ENCODE data around the gene VGLL3.
"Not testable (repeated sequence)": the region's sequence is repeated elsewhere in the genome, so short reads cannot be mapped to it uniquely, and the experiment has no call there.

VGLL3 gene

GRCh38 chr3:86990734-86991481 is at the start of gene VGLL3:
TSS of gene VGLL3 (minus strand) at chr3:86991149. CDS start at chr3:86990743, 406 bp downstream.
- DNase-seq: no peak

DNA sequence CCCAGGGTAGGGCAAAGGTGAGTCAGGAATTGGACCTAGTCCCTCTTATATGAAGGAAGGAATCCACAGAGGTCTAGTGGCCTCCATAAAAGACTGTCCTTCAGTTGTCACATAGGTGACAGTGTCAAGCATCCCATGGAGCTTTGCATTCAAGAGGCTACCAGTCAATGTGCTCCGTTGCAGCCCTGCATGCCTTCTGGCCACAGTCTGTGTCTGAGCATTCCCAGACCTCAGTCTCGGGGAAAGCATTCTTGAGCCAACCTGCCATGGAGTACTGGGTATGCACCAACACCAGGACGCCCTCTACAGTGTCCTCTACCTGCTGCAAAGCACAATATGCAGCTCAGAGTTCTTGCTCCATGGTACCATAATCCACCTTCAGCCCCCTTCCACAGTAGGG is 46.7 kb upstream of the VGLL3 start:
- DNase-seq: no peak

GRCh38 chr3:87036671-87037070 is 45.7 kb upstream of the VGLL3 start:
- DNase-seq: no peak

DNA sequence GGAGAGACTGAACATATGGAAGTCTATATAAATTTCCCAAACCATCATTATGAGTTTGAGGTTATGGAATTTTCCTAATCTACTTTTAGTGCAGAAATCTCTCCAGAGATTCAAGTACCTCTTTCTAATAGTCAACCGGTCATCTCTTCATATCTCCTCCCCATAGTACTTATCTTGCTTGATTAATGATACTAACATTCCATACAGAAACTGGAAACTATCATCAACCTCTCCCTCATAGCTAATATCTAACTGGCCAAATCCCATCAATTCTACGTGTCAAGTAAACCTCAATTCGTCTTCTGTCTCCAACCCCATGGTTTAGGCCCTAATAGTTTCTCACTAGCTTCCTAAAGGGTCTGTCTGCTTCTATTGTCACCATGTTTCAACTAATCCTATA is 44.4 kb upstream of the VGLL3 start:
- DNase-seq: no peak

DNA sequence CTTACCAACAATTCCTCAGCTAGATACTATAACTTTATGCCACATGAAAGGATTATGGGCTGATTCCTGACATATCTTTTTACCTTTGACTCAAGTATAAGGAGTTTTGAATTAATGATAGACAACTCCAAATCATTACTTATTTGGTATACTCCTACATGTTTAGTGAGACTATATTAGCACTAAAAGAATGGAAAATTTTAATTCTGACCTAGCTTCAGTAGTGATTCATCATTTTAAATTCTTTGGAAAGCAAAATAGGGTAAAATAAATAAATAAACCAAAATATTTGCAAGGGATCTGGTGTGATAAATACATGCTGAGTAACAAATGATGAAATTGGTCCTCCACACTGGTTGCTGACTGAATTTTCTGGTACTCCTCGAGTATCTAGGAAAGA is 42.3 kb upstream of the VGLL3 start:
- DNase-seq: no peak

- no peak for DNase-seq
These were observed 35.0 kb upstream of the VGLL3 start for GRCh38 chr3:87025661-87026645.

DNA sequence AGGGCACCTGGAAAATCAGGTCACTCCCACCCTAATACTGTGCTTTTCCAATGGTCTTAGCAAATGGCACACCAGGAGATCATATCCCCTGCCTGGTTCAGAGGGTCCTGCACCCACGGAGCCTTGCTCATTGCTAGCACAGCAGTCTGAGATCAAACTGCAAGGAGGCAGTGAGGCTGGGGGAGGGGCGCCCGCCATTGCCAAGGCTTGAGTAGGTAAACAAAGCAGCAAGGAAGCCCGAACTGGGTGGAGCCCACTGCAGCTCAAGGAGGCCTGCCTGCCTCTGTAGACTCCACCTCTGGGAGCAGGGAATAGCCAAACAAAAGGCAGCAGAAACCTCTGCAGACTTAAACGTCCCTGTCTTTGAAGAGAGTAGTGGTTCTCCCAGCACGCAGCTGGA is 26.4 kb upstream of the VGLL3 start:
- not testable (repeated sequence) for DNase-seq

- no peak for DNase-seq
These were observed 18.3 kb upstream of the VGLL3 start for GRCh38 chr3:87009271-87009670.

- DNase-seq: no peak
These were observed 16.0 kb upstream of the VGLL3 start for GRCh38 chr3:87006844-87007439.

- no peak for DNase-seq
These were observed 13.9 kb upstream of the VGLL3 start for GRCh38 chr3:87004883-87005282.

- DNase-seq: no peak
These were observed 11.4 kb upstream of the VGLL3 start for GRCh38 chr3:87002346-87002745.

DNA sequence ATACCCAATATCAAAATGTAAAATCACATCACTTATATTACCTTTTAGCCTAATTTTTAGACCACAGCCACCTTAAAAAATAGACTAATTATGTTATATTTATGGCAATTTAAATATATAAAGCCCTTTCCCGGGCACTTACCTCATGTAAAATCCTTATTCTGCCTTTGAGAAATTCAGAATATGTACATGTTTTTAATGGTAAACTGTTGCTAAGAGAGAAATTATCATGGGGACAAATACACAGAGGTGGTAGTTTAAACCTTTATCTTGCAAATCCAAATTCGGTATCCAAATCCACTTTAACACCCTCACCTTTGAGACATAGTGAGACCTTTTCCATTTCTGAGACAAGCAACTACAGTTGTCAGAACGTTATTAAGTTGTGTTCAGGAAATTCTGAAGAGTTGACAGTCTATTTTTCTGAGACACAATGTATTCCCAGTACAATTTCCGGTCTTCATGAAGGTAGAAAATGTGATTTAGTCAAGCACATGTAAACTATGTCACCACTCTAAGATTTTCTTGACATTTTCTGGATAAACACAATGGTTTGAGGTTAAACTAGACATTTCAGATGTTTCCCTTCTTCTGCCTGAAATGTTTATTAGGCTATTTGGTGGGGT is 10.6 kb upstream of the VGLL3 start:
- DNase-seq: no peak

DNA sequence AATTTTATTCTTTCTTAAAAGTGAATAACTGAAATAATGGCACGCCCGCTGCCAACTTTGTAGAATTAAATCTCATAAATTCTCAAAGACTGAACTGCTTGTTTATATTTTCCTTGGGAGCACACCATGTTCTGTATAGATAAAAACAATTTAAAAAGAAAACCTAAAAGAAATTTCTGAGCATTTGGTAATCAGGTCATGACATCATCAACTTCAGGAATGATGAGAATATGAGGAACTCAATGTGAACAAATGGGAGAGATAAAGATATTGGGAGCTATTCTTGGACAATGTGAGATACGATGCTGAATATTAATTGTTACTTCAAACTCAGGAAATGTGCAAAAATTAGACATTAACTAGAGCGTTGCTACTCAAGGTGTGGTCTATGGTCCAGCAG is 10.0 kb upstream of the VGLL3 start:
- DNase-seq: no peak

- no peak for DNase-seq
These were observed 7.6 kb upstream of the VGLL3 start for GRCh38 chr3:86998569-86998968.

GRCh38 chr3:86996261-86996955 is 5.5 kb upstream of the VGLL3 start:
- DNase-seq: no peak

DNA sequence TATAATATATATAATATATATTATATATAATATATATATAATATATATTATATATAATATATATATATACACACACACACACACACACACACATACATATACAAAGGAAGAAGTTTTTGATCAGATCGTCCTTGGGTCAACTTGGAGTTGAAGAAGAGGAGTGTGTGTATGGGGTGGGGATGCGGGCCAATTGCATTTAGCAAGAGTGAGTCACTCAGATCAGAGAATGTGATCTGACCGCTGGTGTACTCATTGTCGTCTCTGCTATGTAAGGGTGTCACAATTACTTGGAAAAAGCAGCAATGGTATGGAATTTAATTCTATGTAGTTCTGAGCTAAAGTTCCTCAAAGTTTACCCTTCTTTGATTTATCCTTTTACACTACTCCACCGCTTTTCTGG is 4.6 kb upstream of the VGLL3 start:
- DNase-seq: no peak

- DNase-seq: no peak
These were observed 2.8 kb upstream of the VGLL3 start for GRCh38 chr3:86993704-86994103.

DNA sequence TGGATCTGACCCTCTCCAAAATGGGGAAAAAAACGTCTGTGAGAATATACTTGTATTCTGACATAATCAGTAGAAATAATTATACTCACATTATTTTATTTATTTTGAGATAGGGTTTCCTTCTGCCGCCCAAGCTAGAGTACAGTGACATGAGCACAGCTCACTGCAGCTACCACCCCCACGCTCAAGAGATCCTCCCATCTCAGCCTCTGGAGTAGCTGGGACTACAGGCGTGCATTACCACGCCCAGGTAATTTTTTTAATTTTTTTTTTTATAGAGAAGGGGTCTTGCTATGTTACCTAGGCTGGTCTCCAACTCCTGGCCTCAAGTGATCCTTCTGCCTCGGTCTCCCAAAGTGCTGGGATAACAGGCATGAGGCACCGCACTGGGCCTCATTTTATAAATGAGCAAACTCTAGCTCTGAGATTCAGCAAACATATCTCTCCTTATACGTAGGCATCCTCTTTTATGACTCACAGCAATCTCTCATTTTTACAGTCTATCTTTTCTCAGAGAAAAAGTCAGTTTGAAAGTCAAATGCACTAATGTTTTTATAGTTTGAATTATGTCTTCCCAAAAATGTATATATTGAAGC is 989 bp upstream of the VGLL3 start:
- no peak for DNase-seq

- no peak for DNase-seq
These were observed 500 bp upstream of the VGLL3 start for GRCh38 chr3:86991482-86991815.

DNA sequence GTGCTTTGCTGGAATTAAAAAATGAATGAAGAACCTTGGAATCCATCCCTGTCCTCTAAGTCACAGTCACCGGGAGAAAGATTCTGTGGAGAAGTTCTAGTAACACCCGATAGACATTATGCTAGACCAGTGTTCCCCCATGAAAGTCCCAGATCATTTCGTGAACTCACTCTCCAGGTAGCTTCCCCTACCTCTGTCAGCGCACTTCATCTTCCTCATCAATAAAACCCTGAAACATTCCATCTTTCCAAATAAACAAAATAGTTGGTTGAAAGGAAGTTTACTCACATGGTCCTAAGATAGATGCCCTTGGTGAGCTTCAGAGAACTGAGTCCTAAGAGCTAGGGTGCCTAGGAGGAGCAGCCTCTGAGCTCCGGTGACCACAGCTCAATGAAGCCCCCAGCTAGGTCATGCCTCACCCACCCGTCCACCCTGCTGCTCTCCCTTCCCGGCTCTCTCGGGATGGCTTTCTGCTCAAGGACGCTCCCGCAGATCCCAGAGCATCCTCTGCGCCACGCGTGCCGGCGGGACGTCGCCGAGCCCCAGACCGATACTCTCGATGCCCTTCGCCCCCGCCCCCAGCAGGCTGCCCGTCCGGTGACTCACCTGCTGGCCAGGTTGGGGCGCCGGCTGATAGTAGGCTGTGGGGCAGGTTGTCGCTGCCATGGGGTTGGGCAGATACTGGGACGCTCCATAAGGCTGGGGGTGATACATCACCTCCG is 776 bp downstream of the VGLL3 start:
- no peak for DNase-seq

DNA sequence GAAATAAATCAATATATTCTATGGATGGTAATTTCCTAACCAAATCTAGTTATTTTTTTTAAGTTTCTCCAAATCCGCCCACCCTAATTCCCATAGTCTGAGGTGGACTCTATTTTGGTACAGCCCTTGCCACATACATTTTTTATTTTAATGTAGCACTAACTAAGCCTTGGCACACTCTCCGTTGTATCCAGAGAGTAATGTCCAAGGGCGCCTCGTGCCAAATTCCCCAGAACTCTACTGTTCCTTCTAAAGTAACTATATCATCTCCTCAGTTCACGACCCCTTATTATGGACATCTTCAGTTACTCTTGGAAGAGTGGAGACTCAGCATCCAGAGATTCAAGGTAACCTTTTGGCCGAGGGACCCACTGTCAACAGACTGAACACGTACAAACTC is 1.3 kb downstream of the VGLL3 start:
- DNase-seq: no peak

GRCh38 chr3:86989006-86989405 is 1.9 kb downstream of the VGLL3 start:
- DNase-seq: no peak
